Esophagus squamous epithelium (tissue), 5 donors: Measurements from ENCODE around the gene C22orf15. TPM values are rescaled to one million over a fixed set of nuclear protein-coding genes. Genes with fewer than 3 reads are reported as not detected.

Source experiments
- DNase-seq: peaks from one replicate; lab custom pipeline; 2025; lab: John Stamatoyannopoulos, UW
- H3K27ac ChIP-seq, 4 donors: fragments of 200-600 bp; sonication (generic); one replicate each; pipeline ENCODE4 v1.5.1; 2016 to 2019; ENCODE audit warnings: mild to moderate bottlenecking in 1 of 4
- H3K27me3 ChIP-seq, 4 donors: fragments of 200-600 bp; sonication (generic); 1 replicate in 3 of 4; 2 replicates in 1 of 4; pipeline versions ENCODE4 v1.5.1 to v1.6.0; 2017 to 2021; ENCODE audit warnings: antibody characterized with exemption in 1 of 4
- H3K36me3 ChIP-seq, 3 donors: fragments of 200-600 bp; sonication (generic); one replicate each; pipeline ENCODE4 v1.5.1; 2016 to 2019
- H3K4me1 ChIP-seq, 3 donors: fragments of 200-600 bp; sonication (generic); one replicate each; pipeline ENCODE4 v1.5.1; 2017 to 2019
- H3K4me3 ChIP-seq, 4 donors: fragments of 200-600 bp; sonication (generic); 1 replicate in 3 of 4; 2 replicates in 1 of 4; pipeline ENCODE4 v1.5.1; 2016 to 2019; ENCODE audit warnings: mild to moderate bottlenecking in 2 of 4, moderate library complexity in 1 of 4
- H3K9me3 ChIP-seq, 3 donors: fragments of 200-600 bp; sonication (generic); one replicate each; pipeline ENCODE4 v1.5.1; 2016 to 2019
- POLR2A ChIP-seq, 4 donors: fragments of 450-650 bp; IDR thresholded peaks; one replicate each; pipeline ENCODE4 v1.6.1; 2017; ENCODE audit warnings: antibody characterized with exemption in 4 of 4, mild to moderate bottlenecking in 4 of 4, moderate library complexity in 3 of 4
- WGBS, 2 donors: methylation state at CpG; one replicate each; pipeline ENCODE4 v1.1.5; 2018; 5-methylcytosine and 5-hydroxymethylcytosine counted together
- intact Hi-C: fragments of 100-400 bp; cut with DNase I; formaldehyde crosslinking; loops from one replicate; pipeline ENCODE4 v1.15.0; 2022
- total RNA-seq, 4 donors: library from RNA; depleted of rRNA; stranded (reverse); fragments of >200 nt; gene quantifications; one replicate each; pipeline ENCODE4 v1.1.0, GENCODE V29; 2016
- TF ChIP-seq, protein P1 (sequence below), 6 experiments: fragments of 450-650 bp in 4 of 6; fragments of 200-600 bp in 2 of 6; sonication (generic) in 2 of 6; IDR thresholded peaks; one replicate each; pipeline ENCODE4 v1.5.1; 2016 to 2019; ENCODE audit warnings: antibody characterized with exemption in 6 of 6, mild to moderate bottlenecking in 4 of 6, moderate library complexity in 4 of 6
- donor health status: DM: yes; HTN: yes; CAD: no.

C22orf15 gene
- total RNA-seq, 4 donors from 2014 or later, result not detected

DNA sequence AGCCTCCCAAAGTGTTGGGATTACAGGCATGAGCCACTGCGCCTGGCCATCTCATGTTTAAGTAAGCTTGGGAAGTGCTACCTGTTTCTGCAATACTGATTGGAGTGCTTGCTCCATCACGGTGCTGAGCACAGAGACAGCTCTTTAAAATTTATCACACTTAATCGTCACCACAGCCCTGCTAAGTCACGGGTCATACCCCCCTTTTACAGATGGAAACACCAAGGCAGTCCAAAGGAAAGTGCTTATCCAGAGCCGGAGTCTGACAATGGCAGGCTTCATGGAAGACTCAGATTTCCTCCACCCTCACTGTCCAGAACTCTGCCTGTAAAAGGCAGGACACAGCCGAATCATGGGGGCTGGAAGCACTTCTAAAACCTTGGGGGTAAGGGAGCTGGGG, 2.7 kb upstream of the C22orf15 start:
- WGBS, 2 donors, result 84 to 92% methylated on average over 6 of the region's 6 CpGs
- no peak for DNase-seq
- TF ChIP-seq, protein P1, sequence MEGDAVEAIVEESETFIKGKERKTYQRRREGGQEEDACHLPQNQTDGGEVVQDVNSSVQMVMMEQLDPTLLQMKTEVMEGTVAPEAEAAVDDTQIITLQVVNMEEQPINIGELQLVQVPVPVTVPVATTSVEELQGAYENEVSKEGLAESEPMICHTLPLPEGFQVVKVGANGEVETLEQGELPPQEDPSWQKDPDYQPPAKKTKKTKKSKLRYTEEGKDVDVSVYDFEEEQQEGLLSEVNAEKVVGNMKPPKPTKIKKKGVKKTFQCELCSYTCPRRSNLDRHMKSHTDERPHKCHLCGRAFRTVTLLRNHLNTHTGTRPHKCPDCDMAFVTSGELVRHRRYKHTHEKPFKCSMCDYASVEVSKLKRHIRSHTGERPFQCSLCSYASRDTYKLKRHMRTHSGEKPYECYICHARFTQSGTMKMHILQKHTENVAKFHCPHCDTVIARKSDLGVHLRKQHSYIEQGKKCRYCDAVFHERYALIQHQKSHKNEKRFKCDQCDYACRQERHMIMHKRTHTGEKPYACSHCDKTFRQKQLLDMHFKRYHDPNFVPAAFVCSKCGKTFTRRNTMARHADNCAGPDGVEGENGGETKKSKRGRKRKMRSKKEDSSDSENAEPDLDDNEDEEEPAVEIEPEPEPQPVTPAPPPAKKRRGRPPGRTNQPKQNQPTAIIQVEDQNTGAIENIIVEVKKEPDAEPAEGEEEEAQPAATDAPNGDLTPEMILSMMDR (IDR thresholded peaks at IDR 0.05), result no peak
- no peak for TF ChIP-seq POLR2A (IDR thresholded peaks at IDR 0.05)
- intact Hi-C loops, result no loop called here
- no peak overlapping the region for H3K27ac ChIP-seq
- H3K4me1 ChIP-seq, result peaks cover 0 to 32% (median 3%) of the 10 kb centered on the region in 3 donors
- peaks cover 0 to 19% (median 0%) of the 10 kb centered on the region in 3 donors for H3K36me3 ChIP-seq
- no peaks in the 10 kb centered on the region for H3K9me3 ChIP-seq
- H3K27me3 ChIP-seq, result no peaks in the 10 kb centered on the region
- no peak overlapping the region for H3K4me3 ChIP-seq

DNA sequence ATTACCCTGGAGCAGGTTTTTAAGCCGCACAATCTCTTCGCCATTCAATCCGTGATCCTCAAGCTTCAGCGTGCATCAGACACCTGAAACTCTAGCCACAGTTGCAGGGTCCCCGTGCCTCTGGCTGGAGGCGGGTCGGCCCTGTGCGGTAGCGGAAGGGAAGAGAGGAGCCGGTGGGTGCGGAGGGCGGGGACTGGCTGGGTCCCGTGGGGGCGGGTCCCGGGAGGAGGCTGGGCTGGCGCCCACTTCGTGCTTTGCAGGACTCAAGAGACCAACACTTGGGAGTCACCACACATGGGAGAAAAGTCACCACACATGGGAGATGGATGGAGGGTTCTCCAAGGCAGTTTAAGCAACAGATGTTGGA, 772 bp downstream of the C22orf15 start:
- Histone ChIP-seq H3K9me3 (no peaks in the 10 kb centered on the region), H3K36me3 (peaks cover 0 to 27% (median 0%) of the 10 kb centered on the region in 3 donors), H3K27ac (no peak overlapping the region), H3K4me3 (peak overlapping the region in 2 of 4 donors; percentile 18 to 44), H3K4me1 (peaks cover 9 to 62% (median 23%) of the 10 kb centered on the region in 3 donors), H3K27me3 (no peaks in the 10 kb centered on the region)
- WGBS, 2 donors, result 0 to 39% methylated on average over 1 to 8 of the region's 17 CpGs
- no peak for TF ChIP-seq POLR2A (IDR thresholded peaks at IDR 0.05)
- TF ChIP-seq, protein P1 (IDR thresholded peaks at IDR 0.05), result no peak
- intact Hi-C loops, result no loop called here
- DNase-seq, result no peak

GRCh38 chr22:23763954-23764353, 1.2 kb downstream of the C22orf15 start:
- intact Hi-C loops, result no loop called here
- 64 to 76% methylated on average over 5 to 6 of the region's 7 CpGs for whole genome bisulfite sequencing, 2 donors
- no peak for DNase-seq
- Histone ChIP-seq H3K4me1 (peaks cover 13 to 66% (median 26%) of the 10 kb centered on the region in 3 donors), H3K27ac (no peak overlapping the region), H3K36me3 (peaks cover 0 to 27% (median 0%) of the 10 kb centered on the region in 3 donors), H3K9me3 (no peaks in the 10 kb centered on the region), H3K27me3 (no peaks in the 10 kb centered on the region), H3K4me3 (no peak overlapping the region)
- TF ChIP-seq, protein P1 (IDR thresholded peaks at IDR 0.05), result no peak
- no peak for TF ChIP-seq POLR2A (IDR thresholded peaks at IDR 0.05)

DNA sequence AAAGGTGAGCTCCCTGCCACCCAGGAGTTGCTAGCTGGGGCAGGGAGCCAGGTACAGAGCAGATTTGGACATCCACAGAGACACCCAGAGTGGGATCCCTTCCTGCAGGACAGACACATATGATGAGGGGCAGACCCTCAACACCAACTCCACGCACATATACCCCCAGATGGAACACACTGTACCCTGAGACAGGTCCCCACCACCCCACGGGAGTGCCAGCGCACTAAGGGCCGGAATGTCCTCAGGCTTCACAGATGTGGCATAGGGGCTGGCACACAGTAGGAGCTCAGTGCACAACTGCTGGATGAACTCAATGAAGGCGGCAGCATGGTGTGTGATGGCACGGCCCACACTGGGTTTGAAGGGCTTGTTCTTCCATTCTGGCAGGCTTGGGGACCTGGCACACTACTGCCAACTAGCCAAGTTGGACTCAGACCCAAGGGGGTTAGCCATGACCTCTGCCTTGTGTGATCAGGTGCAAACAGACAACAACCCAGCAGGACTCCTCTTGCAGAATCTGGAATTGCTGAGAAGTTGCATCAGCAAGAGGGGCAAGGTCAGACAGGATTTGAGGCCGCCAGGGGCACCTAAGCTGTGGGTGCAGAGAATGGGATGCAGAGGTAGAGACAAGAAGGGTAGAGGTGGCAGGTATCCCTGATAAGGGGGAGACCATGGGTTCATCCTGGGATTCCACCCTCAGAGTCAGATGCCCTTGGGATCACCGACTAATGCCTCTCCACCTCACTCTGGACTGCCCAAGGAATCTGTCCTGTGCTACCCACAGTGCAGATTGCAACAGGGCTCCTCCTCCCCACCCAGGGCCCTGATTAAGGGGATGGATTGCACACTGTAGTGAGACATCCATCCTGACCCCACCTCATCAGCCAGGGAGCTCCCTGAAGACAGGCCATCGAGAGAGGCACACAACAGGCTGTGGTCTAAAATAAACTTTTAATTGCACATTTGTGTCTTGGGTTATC, 2.4 kb downstream of the C22orf15 start:
- no peak overlapping the region for H3K27ac ChIP-seq
- intact Hi-C loops, result loop anchor here (5.0 kb wide), 1 partner anchor 82 kb away; no protein-coding TSS in a partner anchor
- H3K27me3 ChIP-seq, result no peaks in the 10 kb centered on the region
- peaks cover 0 to 27% (median 0%) of the 10 kb centered on the region in 3 donors for H3K36me3 ChIP-seq
- no peak for DNase-seq
- no peak overlapping the region for H3K4me3 ChIP-seq
- H3K9me3 ChIP-seq, result no peaks in the 10 kb centered on the region
- WGBS, 2 donors, result 82 to 90% methylated on average over 3 to 5 of the region's 9 CpGs
- TF ChIP-seq POLR2A (IDR thresholded peaks at IDR 0.05), result no peak
- TF ChIP-seq, protein P1 (IDR thresholded peaks at IDR 0.05), result no peak
- H3K4me1 ChIP-seq, result peaks cover 13 to 72% (median 29%) of the 10 kb centered on the region in 3 donors

DNA sequence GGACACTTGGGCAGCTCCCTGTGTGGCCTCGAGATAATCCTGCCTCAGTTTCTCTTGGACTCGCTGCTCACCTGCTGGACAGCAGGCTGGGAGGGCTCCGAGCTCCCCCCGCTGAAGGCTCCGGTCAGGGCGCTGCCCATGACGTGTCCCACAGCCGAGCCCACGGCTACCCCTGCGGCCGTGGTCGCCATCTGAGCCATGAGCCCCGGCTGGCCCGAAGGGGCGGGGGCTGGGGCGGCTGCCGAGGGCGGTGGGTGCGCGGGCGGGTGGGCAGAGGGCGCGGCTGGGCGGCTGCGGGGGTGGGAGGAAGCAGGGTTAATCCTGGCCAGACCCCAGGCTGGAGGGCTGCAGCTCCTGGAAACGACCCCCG, 4.5 kb downstream of the C22orf15 start:
- no peaks in the 10 kb centered on the region for H3K27me3 ChIP-seq
- intact Hi-C loops, result loop anchor here (5.0 kb wide), 1 partner anchor 80 kb away; no protein-coding TSS in a partner anchor
- DNase-seq, result no peak
- peaks cover 0 to 27% (median 0%) of the 10 kb centered on the region in 3 donors for H3K36me3 ChIP-seq
- H3K4me3 ChIP-seq, result peak overlapping the region; percentile 57 to 84 (median 72)
- H3K27ac ChIP-seq, result peak overlapping the region; percentile 80 to 91 (median 89)
- no CpG with 5 or more reads among the region's 27 CpGs for WGBS, 2 donors
- no peaks in the 10 kb centered on the region for H3K9me3 ChIP-seq
- H3K4me1 ChIP-seq, result peaks cover 13 to 92% (median 38%) of the 10 kb centered on the region in 3 donors
- TF ChIP-seq POLR2A (IDR thresholded peaks at IDR 0.05), result no peak
- TF ChIP-seq, protein P1 (IDR thresholded peaks at IDR 0.05), result no peak
